Measurements from ENCODE around the gene MBP.

GRCh38 chr18:76994086-76994654, 138.4 kb downstream of the MBP start:
- TF ChIP-seq CTCF (IDR thresholded peaks at IDR 0.05 in 4 of 5, conservative IDR thresholded peaks at IDR 0.05 in 1 of 5) = no peak
- no peak for TF ChIP-seq POLR2A (IDR thresholded peaks at IDR 0.05)

All from gastrocnemius medialis (tissue), 4 donors.